GM23338 (cell line): Measurements from ENCODE around the gene PTPRA. TPM values are rescaled to one million over a fixed set of nuclear protein-coding genes. Genes with fewer than 3 reads are reported as not detected.
A peak's percentile ranks its signal among the peaks of the same experiment; 100 is the strongest.

Experiments used
- ATAC-seq: fragments of 200-7000 bp; cut with Tn5 transposase; 3 replicates; pipeline ENCODE4 v1.9.1; 2020
- DNase-seq: peaks from one replicate; pipeline ENCODE4 v3.0.0-alpha.2; 2015; ENCODE audit warnings: low spot score
- H2AFZ ChIP-seq: fragments of 200-600 bp; sonication (generic); 2 replicates; pipeline ENCODE4 v1.8.0; 2016; ENCODE audit warnings: antibody characterized with exemption, mild to moderate bottlenecking, moderate library complexity
- H3F3A ChIP-seq: fragments of 200-600 bp; sonication (generic); replicated peaks from 2 replicates; pipeline ENCODE4 v1.8.0; 2017; ENCODE audit warnings: antibody characterized with exemption, mixed run types, low read depth
- H3K27ac ChIP-seq: fragments of 200-600 bp; sonication (generic); 2 replicates; pipeline ENCODE4 v1.6.1; 2016; ENCODE audit warnings: low read depth
- H3K27me3 ChIP-seq: fragments of 200-600 bp; sonication (generic); 2 replicates; pipeline ENCODE4 v1.8.0; 2016; ENCODE audit warnings: mild to moderate bottlenecking, mixed run types, moderate library complexity; ENCODE audit not compliant: insufficient read depth
- H3K36me3 ChIP-seq: fragments of 200-600 bp; sonication (generic); 2 replicates; pipeline ENCODE4 v1.8.0; 2016; ENCODE audit warnings: mild to moderate bottlenecking; ENCODE audit not compliant: insufficient read depth
- H3K4me1 ChIP-seq: fragments of 200-600 bp; sonication (generic); 2 replicates; pipeline ENCODE4 v1.8.0; 2016; ENCODE audit warnings: mild to moderate bottlenecking, moderate library complexity; ENCODE audit not compliant: insufficient read depth
- H3K4me2 ChIP-seq: fragments of 200-600 bp; sonication (generic); 2 replicates; pipeline ENCODE4 v1.7.1; 2017; ENCODE audit warnings: mixed run types
- H3K4me3 ChIP-seq: fragments of 200-600 bp; sonication (generic); 2 replicates; pipeline ENCODE4 v1.6.1; 2016; ENCODE audit warnings: mixed run types
- H3K79me2 ChIP-seq: fragments of 200-600 bp; sonication (generic); replicated peaks from 2 replicates; pipeline ENCODE4 v1.8.0; 2017; ENCODE audit warnings: mild to moderate bottlenecking; ENCODE audit not compliant: insufficient read depth
- H3K9me2 ChIP-seq: fragments of 200-600 bp; sonication (generic); 2 replicates; pipeline ENCODE4 v1.8.0; 2017; ENCODE audit not compliant: insufficient read depth
- H4K20me1 ChIP-seq: fragments of 200-600 bp; sonication (generic); replicated peaks from 2 replicates; pipeline ENCODE4 v1.8.0; 2017; ENCODE audit warnings: mild to moderate bottlenecking; ENCODE audit not compliant: insufficient read depth
- H3K27ac Mint-ChIP-seq: 2 replicates; pipeline ENCODE4 v1.8.0; 2020; ENCODE audit warnings: inconsistent platforms, mild to moderate bottlenecking, moderate library complexity, mixed read lengths
- H3K27me3 Mint-ChIP-seq: 3 replicates; pipeline ENCODE4 v1.8.0; 2022; ENCODE audit warnings: low read depth, mild to moderate bottlenecking, moderate library complexity, mixed read lengths, inconsistent platforms; ENCODE audit not compliant: insufficient read depth, poor library complexity
- H3K36me3 Mint-ChIP-seq: 3 replicates; pipeline ENCODE4 v1.8.0; 2021; ENCODE audit warnings: low read depth, mild to moderate bottlenecking, inconsistent platforms, moderate library complexity, mixed read lengths
- H3K4me1 Mint-ChIP-seq: 3 replicates; pipeline ENCODE4 v1.8.0; 2020; ENCODE audit warnings: mild to moderate bottlenecking, inconsistent platforms, mixed read lengths
- H3K4me3 Mint-ChIP-seq: 3 replicates; pipeline ENCODE4 v1.8.0; 2021; ENCODE audit warnings: moderate library complexity, mild to moderate bottlenecking, inconsistent platforms, mixed read lengths
- H3K9me3 Mint-ChIP-seq: 3 replicates; pipeline ENCODE4 v1.8.0; 2020; ENCODE audit warnings: moderate library complexity, mild to moderate bottlenecking, inconsistent platforms, mixed read lengths
- CREB1 ChIP-seq: fragments of 250-450 bp; sonication (Bioruptor Pico); IDR thresholded peaks from 2 replicates; pipeline ENCODE4 v1.5.0; 2020; ENCODE audit warnings: low read depth, mild to moderate bottlenecking, moderate library complexity
- CTCF ChIP-seq, 2 experiments: fragments of 200-600 bp in 1 of 2; sonication (generic) in 1 of 2; conservative IDR thresholded peaks; 2 replicates each; pipeline versions ENCODE4 v1.5.1 to v1.6.1; 2016 to 2017; ENCODE audit warnings: antibody characterized with exemption in 2 of 2, low read depth in 2 of 2, mild to moderate bottlenecking in 2 of 2, moderate library complexity in 1 of 2
- JUNB ChIP-seq: IDR thresholded peaks from one replicate; pipeline ENCODE4 v1.6.1; 2016; ENCODE audit warnings: antibody characterized with exemption; ENCODE audit not compliant: unreplicated experiment
- POLR2AphosphoS5 ChIP-seq: IDR thresholded peaks from 2 replicates; pipeline ENCODE4 v1.6.1; 2016; ENCODE audit warnings: antibody characterized with exemption, low read depth
- REST ChIP-seq: IDR thresholded peaks from one replicate; pipeline ENCODE4 v1.6.1; 2018; ENCODE audit warnings: antibody characterized with exemption; ENCODE audit not compliant: unreplicated experiment
- STAT1 ChIP-seq: IDR thresholded peaks from one replicate; pipeline ENCODE4 v1.6.1; 2016; ENCODE audit warnings: antibody characterized with exemption; ENCODE audit not compliant: unreplicated experiment
- ZNF114 ChIP-seq: fragments of 250-450 bp; sonication (Bioruptor Pico); IDR thresholded peaks from 2 replicates; pipeline ENCODE4 v1.5.0; 2020; ENCODE audit warnings: mild to moderate bottlenecking, moderate library complexity
- ZNF331 ChIP-seq: fragments of 250-450 bp; sonication (Bioruptor Pico); IDR thresholded peaks from 2 replicates; pipeline ENCODE4 v1.5.0; 2020; ENCODE audit warnings: low read depth, mild to moderate bottlenecking, moderate library complexity
- ZNF462 ChIP-seq: fragments of 250-450 bp; sonication (Bioruptor Pico); IDR thresholded peaks from 2 replicates; pipeline ENCODE4 v1.5.0; 2020; ENCODE audit warnings: mild to moderate bottlenecking, moderate library complexity
- polyA plus RNA-seq: library from polyadenylated mRNA; unstranded; fragments of >200 nt; fragmentation: Nextera tagmentation; extraction: Ambion mirVana; gene quantifications from 2 replicates; pipeline ENCODE4 v1.2.1, GENCODE V29; 2016
- total RNA-seq: library from RNA; depleted of rRNA; stranded (reverse); fragments of >200 nt; shearing (Covaris generic); gene quantifications from 2 replicates; pipeline ENCODE4 v1.2.3, GENCODE V29; 2014
- TF ChIP-seq, protein P1 (sequence below): IDR thresholded peaks from 2 replicates; pipeline ENCODE4 v1.6.1; 2016; ENCODE audit warnings: antibody characterized with exemption

The PTPRA gene
- total and polyA plus RNA-seq, 2 experiments from 2014 or later = 37.8 to 39.3 TPM

DNA sequence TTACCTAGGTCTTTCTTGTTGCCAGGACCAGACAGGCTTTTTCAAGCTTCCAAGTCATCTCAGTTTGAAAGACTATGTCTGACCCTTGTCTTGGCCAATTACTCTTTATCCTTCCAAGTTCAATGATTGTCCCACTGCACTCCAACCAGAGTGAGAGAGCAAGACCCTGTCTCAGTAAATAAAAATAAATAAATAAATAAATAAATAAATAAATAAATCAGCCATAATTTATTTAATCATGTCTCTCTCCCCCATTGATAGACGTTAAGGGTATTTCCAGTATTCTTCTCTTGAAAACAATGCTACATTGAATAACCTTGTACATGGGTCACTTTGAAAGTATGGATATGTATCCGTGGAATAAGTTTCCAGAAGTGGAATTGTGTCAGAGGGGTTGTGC lies 83.2 kb downstream of the PTPRA start (continued):
- TF ChIP-seq CTCF (conservative IDR thresholded peaks at IDR 0.05; ENCODE audit: low read depth in 2 of 2) = no peak
- no peak for TF ChIP-seq STAT1
- TF ChIP-seq POLR2AphosphoS5 = no peak
- TF ChIP-seq ZNF114 = no peak

DNA sequence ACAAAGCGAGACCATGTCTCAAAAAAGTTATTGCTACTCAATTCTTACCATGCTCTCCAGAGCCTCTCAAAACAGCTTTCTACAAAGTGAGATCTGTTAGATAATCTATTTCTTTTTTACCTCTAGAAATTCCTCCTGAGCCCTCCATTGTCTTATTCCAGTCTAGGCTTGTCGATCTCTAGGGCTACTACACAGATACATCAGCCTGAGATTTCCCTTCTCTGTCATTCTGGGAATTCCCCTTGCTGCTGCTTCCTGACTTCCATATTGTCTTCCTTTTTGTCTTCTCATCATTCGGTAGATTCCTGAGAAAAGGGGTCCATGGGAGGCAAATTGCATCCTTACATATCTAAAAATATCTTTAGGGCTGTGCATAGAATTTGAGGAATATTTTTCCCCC lies 94.6 kb downstream of the PTPRA start:
- H3K27me3 ChIP-seq = no peaks in the 10 kb centered on the region
- H3K4me1 ChIP-seq = no peaks in the 10 kb centered on the region
- no peaks in the 10 kb centered on the region for H3F3A ChIP-seq
- no peak overlapping the region for H3K4me3 ChIP-seq
- Mint-ChIP-seq H3K27me3 (no peaks in the 10 kb centered on the region), H3K4me3 (no peak overlapping the region), H3K36me3 (no peaks in the 10 kb centered on the region; the same call in 2 of the 3 replicates), H3K9me3 (no peaks in the 10 kb centered on the region), H3K4me1 (peaks cover 4% of the 10 kb centered on the region; the same call in 2 of the 3 replicates), H3K27ac (no peak overlapping the region; the same call in 1 of the 2 replicates)
- H3K4me2 ChIP-seq = no peak overlapping the region
- DNase-seq (peak; percentile 32), ATAC-seq (peak; percentile 58)
- H2AFZ ChIP-seq = no peak overlapping the region
- H3K79me2 ChIP-seq = no peaks in the 10 kb centered on the region; the same call in 1 of the 2 replicates
- TF ChIP-seq ZNF462 (CRISPR knock-in tag) (no peak), CREB1 (CRISPR knock-in tag) (no peak), STAT1 (no peak), POLR2AphosphoS5 (no peak), ZNF331 (no peak), REST (no peak), JUNB (no peak)
- TF ChIP-seq, protein P1, sequence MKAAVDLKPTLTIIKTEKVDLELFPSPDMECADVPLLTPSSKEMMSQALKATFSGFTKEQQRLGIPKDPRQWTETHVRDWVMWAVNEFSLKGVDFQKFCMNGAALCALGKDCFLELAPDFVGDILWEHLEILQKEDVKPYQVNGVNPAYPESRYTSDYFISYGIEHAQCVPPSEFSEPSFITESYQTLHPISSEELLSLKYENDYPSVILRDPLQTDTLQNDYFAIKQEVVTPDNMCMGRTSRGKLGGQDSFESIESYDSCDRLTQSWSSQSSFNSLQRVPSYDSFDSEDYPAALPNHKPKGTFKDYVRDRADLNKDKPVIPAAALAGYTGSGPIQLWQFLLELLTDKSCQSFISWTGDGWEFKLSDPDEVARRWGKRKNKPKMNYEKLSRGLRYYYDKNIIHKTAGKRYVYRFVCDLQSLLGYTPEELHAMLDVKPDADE = no peak
- H3K27ac ChIP-seq = no peak overlapping the region
- H4K20me1 ChIP-seq = no peaks in the 10 kb centered on the region
- peaks cover 11% of the 10 kb centered on the region; the same call in 1 of the 2 replicates for H3K36me3 ChIP-seq
- no peaks in the 10 kb centered on the region for H3K9me2 ChIP-seq
